Medulla oblongata (tissue), 1 donor: ENCODE results near the gene SLC39A1.
"Not testable (repeated sequence)": the region's sequence is repeated elsewhere in the genome, so short reads cannot be mapped to it uniquely, and the experiment has no call there.

Experiments
- DNase-seq: peaks from one replicate; pipeline ENCODE4 v3.0.0-alpha.2; 2015; ENCODE audit errors: extremely low spot score

The SLC39A1 gene, protein sequence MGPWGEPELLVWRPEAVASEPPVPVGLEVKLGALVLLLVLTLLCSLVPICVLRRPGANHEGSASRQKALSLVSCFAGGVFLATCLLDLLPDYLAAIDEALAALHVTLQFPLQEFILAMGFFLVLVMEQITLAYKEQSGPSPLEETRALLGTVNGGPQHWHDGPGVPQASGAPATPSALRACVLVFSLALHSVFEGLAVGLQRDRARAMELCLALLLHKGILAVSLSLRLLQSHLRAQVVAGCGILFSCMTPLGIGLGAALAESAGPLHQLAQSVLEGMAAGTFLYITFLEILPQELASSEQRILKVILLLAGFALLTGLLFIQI

GRCh38 chr1:153963030-153963849, at the start of gene SLC39A1:
SLC39A1 (minus strand) TSS chr1:153963537; CDS start chr1:153962715, 822 bp downstream.
- peak; percentile 99 for DNase-seq

DNA sequence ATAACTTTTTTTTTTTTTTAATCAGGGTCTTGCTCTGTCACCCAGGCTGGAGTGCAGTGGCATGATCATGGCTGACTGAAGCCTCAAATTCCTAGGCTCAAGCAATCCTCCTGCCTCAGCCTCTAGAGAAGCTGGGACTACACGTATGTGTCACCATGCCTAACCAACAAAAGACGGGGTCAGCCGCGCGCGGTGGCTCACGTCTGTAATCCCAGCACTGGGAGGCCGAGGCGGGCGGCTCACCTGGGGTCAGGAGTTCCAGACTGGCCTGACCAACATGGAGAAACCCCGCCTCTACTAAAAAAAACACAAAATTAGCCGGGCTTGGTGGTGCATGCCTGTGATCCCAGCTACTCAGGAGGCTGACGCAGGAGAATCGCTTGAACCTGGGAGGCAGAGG, 49.2 kb upstream of the SLC39A1 start:
- DNase-seq, result not testable (repeated sequence)

DNA sequence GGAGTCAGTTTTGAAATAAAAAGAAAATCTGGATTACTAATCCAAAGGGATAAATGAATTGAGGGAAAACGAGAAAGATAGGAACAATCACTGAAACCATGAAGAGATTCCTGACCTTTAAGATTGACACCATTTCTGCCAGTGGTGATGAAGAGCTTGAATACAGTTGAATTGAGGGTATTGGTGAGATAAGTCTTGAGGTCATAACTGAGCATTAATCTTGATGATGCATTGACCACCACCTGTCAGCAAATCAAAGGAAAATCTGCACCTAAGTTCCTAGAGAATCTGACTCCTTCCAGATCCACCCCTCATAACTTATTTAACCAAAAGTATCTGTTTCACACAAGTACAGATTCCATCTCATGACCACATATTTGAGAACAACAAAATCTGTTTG, 48.8 kb upstream of the SLC39A1 start:
- DNase-seq, result no peak

DNA sequence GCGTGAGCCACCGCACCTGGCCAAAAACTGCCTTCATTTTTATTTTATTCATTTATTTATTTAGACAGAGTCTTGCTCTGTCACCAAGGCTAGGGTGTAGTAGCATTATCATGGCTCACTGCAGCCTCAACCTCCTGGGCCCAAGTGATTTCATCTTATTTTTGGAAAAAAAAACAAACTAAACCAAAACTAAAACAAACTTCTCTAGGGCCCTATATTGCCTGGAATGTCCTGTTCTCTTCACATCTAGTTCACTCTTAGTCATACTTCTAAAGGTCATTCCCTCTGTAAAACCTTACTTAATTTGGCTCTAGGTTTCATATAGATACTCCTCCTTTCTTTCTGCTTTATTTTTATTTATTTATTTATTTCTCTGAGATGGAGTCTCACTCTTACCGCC, 42.8 kb upstream of the SLC39A1 start:
- no peak for DNase-seq

DNA sequence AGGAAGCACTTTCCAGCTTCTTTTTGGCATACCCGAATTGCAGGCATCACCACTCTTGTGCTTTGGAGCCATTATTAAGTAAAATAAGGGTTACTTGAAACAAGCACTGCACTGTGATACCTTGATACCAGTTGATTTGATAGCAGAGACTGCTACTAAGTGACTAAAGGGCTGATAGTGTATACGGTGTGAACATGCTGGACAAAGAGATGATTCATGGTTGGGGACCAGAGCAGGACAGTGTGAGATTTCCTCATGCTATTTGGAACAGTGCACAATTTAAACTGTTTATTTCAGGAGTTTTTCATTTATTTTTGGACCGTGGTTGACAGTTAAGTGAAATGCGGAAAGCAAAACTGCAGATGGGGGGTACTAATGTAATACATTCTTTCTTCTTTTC, 37.1 kb upstream of the SLC39A1 start:
- DNase-seq, result no peak

DNA sequence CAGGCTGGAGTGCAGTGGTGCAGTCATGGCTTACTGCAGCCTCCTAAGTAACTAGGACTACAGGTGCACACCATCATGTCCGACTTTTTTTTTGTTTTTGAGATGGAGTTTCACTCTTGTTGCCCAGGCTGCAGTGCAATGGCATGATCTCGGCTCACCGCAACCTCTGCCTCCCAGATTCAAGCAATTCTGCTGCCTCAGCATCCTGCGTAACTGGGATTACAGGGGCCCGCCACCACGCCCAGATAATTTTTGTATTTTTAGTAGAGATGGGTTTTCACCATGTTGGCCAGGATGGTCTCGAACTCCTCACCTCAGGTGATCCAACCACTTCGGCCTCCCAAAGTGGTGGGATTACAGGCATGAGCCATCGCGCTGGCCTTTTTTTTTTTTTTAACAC, 33.5 kb upstream of the SLC39A1 start:
- DNase-seq, result not testable (repeated sequence)

DNA sequence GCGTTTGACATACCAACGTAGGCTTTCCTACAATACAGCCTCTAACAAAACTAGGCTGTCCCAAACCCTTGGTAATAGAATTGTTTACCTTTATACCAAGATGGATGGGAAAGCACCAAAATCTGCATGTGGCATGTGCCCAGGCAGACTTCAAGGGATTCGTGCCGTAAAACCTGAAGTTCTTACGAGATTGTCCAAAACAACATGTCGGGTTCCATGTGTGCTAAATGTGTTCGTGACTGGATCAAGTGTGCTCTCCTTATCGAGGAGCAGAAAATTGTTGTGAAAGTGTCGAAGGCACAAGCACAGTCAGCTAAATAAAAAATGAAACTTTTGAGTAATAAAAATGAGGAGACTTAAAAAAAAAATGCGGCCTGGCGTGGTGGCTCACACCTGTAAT, 32.3 kb upstream of the SLC39A1 start:
- no peak for DNase-seq

GRCh38 chr1:153995202-153995601, 31.9 kb upstream of the SLC39A1 start:
- no peak for DNase-seq

DNA sequence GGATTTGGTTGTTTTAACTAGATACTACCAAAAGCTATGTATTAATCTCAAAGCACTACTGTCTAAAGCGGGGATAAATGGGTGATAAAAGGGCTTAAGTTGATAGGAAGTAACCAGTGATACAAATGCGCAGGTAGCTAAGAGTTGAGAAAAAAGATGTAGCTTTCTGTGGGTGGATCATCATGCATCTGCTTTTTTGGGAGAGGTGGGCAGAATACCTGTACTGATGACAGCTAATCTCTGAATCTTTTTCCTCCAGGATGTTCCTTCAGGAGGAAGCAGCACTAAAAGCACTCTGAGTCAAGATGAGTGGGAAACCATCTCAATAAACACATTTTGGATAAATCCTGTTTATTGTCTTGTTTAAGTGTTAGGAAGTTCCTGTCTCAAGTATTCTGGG, 28.5 kb upstream of the SLC39A1 start:
- no peak for DNase-seq

- DNase-seq, result no peak
These were observed 27.9 kb upstream of the SLC39A1 start for GRCh38 chr1:153991151-153991630.

GRCh38 chr1:153990468-153991150, 27.3 kb upstream of the SLC39A1 start, which contains the start of gene RPS27:
RPS27 (plus strand) TSS chr1:153990762; CDS start chr1:153990797, 35 bp downstream.
- peak; percentile 99 for DNase-seq

DNA sequence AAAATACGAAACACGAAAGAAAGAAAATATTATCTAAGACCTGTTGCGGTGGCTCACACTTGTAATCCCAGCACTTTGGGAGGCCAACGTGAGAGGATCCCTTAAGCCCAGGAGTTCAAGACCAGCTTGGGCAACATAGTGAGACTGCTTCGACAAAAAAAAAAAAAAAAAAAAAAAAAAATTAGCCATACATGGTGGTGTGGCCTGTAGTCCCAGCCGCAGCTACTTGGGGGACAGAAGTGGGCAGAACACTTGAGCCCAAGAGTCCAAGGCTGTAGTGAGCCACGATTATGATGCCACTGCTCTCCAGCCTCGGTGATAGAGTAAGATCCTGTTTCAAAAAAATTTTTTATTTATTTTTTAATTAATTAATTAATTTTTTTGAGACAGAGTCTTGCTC, 24.3 kb upstream of the SLC39A1 start:
- DNase-seq, result no peak

GRCh38 chr1:153985941-153986761, 22.8 kb upstream of the SLC39A1 start, which contains the start of gene RAB13:
RAB13 (minus strand) TSS chr1:153986339; CDS start chr1:153986236, 103 bp downstream.
- DNase-seq, result peak; percentile 80

- DNase-seq, result no peak
These were observed 22.1 kb upstream of the SLC39A1 start for GRCh38 chr1:153985341-153985912.

GRCh38 chr1:153984123-153984894, 21.0 kb upstream of the SLC39A1 start:
- DNase-seq, result no peak

GRCh38 chr1:153981735-153982134, 18.4 kb upstream of the SLC39A1 start:
- not testable (repeated sequence) for DNase-seq

- DNase-seq, result not testable (repeated sequence)
These were observed 15.8 kb upstream of the SLC39A1 start for GRCh38 chr1:153979091-153979490.

GRCh38 chr1:153978274-153978909, 15.1 kb upstream of the SLC39A1 start:
- DNase-seq, result no peak
